NCI-H1092 treated with DMSO at 0.1 percent for 48 hours (cell line): ENCODE measurements around the gene CPS1.

Experiments used
- DNase-seq: peaks from one replicate; lab custom pipeline; 2025; lab: John Stamatoyannopoulos, UW

Gene CPS1

GRCh38 chr2:210556329-210556980 is at the start of gene CPS1:
TSS of gene CPS1 (plus strand) at chr2:210556599. CDS start at chr2:210556734, 135 bp downstream.
- DNase-seq: no peak

DNA sequence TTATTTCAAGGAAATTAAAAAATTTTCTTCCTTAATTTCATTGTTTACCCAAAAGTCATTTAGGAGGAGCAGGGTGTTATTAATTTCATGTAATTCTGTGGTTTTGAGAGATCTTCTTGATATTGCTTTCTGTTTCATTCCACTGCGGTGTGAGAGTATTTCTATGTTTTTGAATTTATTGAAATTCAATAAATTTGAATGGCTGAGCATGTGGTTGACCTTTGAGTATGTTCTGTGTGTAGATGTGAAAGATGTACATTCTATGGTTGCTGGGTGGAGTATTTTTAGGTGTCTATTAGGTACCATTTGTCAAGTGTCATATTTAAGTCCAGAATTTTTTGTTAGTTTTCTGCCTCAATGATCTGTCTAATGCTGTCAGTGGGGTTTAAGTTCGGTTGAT is 40.5 kb upstream of the CPS1 start:
- DNase-seq: no peak

GRCh38 chr2:210517264-210517663 is 39.1 kb upstream of the CPS1 start:
- no peak for DNase-seq

DNA sequence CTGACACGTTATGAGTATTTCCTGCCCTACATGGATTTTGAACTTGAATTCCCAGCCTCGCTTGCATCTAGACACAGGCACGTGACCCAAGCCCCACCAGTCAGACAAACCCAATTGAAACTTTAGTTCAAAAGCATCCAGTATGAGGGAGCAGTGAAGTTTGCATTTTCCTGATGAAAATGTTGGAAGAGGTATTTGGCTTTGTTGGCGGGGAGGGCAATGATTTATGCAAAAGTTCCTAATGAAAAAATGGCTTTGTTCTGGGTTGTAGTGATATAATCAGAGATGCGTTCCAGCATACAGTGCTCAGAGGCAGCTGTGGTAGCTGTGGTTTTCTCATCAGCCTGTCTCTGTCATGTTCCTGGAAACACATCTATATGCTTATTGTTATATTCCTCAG is 36.8 kb upstream of the CPS1 start:
- no peak for DNase-seq

- no peak for DNase-seq
Observed at GRCh38 chr2:210522399-210522798, 34.0 kb upstream of the CPS1 start.

- no peak for DNase-seq
Observed at GRCh38 chr2:210523650-210524289, 32.6 kb upstream of the CPS1 start.

- no peak for DNase-seq
Observed at GRCh38 chr2:210524533-210524932, 31.9 kb upstream of the CPS1 start.

GRCh38 chr2:210527286-210527685 is 29.1 kb upstream of the CPS1 start:
- no peak for DNase-seq

- no peak for DNase-seq
Observed at GRCh38 chr2:210528716-210529115, 27.7 kb upstream of the CPS1 start.

DNA sequence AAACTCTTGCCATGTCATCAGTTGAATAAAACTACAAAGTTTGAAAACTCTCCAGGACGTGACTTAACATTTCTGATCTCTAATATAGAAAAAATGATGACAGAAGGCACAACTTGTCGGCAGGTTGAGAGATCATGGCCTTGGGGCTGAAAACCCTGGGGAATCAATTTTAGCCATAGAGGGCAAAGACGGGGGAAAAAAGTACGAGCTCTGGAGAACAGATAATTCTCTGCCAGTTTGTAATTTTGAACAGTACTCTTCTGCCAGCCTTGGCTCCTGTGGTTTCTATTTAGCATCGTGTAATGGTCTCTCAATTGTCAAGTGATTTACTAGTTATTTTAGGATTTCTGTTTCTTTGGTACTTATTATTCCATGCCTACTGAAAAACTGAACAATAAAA is 25.3 kb upstream of the CPS1 start:
- no peak for DNase-seq

DNA sequence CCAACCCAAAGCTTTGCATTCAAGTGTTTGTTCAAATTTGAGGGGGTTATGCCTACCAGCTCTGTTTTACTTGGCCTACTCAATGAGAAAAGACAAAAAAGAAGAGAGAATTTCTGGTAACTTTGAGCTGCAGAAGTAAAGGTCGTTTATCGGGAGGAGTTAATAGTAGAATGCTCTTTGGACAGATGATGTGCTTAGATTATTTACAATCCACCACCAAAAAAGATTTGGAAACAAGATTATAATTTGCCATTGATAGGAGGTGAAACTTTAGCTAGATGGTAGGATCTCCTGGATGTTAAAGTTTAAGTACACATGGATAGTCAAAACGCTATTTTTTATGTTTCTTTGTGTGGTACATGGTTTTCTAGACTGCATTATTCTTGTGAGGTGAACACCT is 24.9 kb upstream of the CPS1 start:
- DNase-seq: no peak

GRCh38 chr2:210533389-210533788 is 23.0 kb upstream of the CPS1 start:
- no peak for DNase-seq

DNA sequence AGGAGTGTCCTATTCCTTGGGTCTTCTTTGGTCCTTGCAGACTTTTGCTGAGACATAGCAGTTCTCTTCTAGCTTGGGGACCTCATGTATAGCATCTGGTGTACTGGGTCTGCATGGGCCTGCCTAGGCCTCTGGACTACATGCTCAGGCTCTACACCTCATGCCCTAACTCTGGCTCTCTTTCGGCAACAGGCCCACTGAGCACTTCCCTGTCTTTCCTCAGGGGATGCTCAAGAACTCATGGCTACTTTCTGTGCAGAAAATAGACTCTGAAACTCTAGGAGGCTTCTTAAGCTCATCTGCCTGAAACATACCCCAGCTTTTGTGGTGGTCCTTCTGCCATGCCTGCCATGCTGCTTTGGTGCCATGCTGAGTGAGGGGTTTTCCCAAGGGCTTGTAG is 21.5 kb upstream of the CPS1 start:
- no peak for DNase-seq

DNA sequence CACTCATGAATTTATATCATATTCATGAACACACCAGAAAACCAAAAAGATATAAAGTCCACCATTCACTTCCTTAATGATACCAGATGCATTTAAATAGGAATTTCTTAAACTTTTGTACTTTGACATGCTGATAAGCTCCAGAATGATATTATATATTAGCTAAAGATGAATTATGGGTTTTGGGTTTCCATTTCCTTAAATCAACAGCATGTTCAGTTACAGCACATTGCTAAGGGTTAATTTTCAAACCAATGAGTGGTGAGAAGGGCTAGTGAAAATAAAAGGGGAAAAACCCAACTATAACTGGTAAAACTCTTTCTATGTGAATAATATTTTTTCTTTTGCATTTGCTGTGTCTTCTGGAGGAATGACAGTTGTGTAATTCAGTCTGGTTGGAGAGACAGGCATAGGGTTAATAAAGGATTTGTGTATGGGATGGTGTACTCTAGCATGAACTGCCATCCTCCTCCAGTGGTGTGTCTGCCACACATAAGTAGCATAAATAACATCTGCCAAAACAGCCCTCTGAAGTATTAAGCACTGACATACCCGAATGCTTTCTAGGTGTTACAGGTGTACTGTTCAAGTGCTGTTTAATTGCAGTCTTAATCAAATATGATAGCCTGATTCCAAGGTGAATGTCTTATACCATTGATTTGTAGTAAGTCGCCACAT is 19.3 kb upstream of the CPS1 start:
- no peak for DNase-seq

DNA sequence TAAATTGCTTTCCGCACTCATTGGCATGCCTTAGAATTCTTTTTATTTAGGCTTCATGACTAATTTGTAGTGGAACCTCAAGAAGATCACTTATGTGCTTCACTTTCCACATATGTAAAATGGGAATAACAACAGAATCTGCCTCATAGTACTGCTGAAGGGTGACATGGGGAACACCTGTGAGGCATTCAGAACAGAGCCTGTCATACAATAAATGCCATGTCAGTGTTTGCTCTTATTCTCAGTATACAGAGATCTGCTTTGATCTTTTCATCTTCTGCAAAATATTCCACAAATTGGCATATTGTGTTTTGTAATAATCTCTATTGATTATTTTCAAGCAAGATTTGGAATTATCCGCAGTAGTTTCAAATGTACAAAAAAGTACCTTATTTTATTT is 17.4 kb upstream of the CPS1 start:
- DNase-seq: no peak

DNA sequence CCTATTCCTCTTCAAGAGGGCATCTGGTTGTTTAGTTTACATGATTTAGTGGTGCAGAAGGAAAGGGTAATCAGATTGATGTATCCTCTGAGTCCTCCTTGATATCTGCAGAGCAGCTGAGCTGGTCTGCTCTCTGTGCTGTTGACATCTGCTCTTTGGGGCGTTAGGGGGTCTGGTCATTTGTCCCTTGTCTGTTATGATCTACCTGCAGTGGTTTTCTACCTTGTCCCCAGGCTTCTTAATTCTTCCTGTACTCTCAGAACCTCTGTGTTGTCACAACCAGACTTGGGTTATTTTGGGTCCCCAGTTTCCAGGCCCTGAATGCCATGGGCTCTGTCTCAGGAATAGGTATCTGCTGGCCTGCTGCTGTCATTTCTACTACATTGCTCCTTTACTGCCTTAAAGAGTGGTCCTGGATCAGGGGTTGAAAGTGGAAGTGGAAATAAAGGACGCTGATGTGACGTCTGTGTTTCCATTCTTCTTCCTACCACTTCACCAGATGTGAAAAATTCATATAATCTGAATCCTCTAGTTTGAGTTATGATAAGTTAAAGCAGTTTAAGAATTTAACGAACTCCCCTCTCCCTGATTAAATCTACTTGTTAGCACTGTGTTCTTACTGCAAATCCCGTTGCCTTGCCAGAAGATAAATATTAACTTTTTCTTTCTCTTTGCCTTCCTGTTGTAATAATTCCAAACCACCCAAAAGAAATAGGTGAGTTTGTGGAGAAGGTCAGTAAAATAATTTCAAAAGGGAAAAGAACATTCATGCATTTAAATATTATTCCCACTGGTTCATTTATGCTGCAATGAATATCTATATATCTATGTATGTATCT is 16.6 kb upstream of the CPS1 start:
- DNase-seq: no peak

DNA sequence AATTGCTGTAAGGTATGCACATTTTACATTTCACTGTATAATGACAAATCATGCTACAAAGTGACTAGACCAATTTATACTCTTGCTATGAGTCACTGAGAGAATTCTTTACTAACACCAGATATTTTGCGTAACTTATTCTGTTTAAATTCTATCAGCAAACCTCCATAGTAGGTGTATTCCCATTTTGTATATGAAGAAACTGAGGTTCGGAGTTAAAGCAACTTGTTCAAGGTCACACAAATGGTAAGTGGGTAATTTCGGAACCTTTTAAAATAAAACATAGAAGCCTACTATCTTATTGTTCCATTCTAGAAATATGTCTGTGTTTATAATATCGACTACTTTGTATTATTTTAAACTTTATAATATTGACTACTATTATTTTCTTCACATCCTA is 15.9 kb upstream of the CPS1 start:
- DNase-seq: no peak

- no peak for DNase-seq
Observed at GRCh38 chr2:210540900-210541289, 15.5 kb upstream of the CPS1 start.

- DNase-seq: no peak
Observed at GRCh38 chr2:210541290-210541902, 15.0 kb upstream of the CPS1 start.

DNA sequence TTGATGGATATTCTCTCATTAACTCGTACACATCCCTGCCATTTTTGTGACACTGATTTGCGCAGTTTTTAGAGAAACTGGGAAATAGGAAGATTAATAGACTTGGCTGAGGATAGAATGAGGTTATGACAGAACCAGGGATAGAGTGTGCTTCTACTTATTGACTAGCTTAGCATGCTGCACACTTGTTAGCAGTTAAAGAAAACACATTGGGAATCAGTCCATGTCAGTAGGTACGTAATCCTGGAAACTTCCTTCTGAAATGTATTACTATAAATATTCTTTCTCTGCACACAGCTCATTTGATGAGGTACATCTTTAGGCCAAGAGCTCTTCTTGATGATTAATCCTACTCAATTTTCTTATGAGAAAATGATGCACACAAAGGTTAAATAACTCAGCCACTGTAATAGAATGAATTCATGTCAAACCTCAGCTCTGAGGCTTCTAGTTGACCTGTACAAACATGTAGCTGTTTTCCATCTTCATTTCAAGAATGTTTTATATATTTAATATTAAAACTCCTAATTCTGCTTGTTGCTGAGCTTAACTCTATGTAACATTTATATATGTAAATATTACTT is 12.3 kb upstream of the CPS1 start:
- no peak for DNase-seq

GRCh38 chr2:210544831-210545230 is 11.6 kb upstream of the CPS1 start:
- no peak for DNase-seq
